ENCODE results near the gene SFMBT1.

- TF ChIP-seq ZNF571 (tag by site-specific recombination; IDR thresholded peaks at IDR 0.05), result no peak
- TF ChIP-seq ZNF398 (tag by site-specific recombination; IDR thresholded peaks at IDR 0.05), result no peak
- no peak for TF ChIP-seq ZNF138 (tag by site-specific recombination; IDR thresholded peaks at IDR 0.05; ENCODE audit: borderline replicate concordance)
- no peak for TF ChIP-seq CTCF (tag by site-specific recombination; IDR thresholded peaks at IDR 0.05)
- TF ChIP-seq ZNF362 (tag by site-specific recombination; IDR thresholded peaks at IDR 0.05), result no peak
- TF ChIP-seq ZNF274 (IDR thresholded peaks at IDR 0.05; ENCODE audit: low read length), result no peak
- TF ChIP-seq ZNF274 (tag by site-specific recombination; IDR thresholded peaks at IDR 0.05; ENCODE audit: borderline replicate concordance), result no peak
- TF ChIP-seq PBX3 (CRISPR knock-in tag; IDR thresholded peaks at IDR 0.05), result no peak
- no peak for TF ChIP-seq RBAK (tag by site-specific recombination; IDR thresholded peaks at IDR 0.05)
- no peak for TF ChIP-seq PRDM10 (tag by site-specific recombination; IDR thresholded peaks at IDR 0.05)
- no peak for TF ChIP-seq SETDB1 (IDR thresholded peaks at IDR 0.05; ENCODE audit: insufficient read length, low read length)
- TF ChIP-seq ZSCAN23 (tag by site-specific recombination; IDR thresholded peaks at IDR 0.05), result no peak
These were observed 37.6 kb upstream of the SFMBT1 start for GRCh38 chr3:53083521-53083920.

Data from HEK293 (cell line).